Neuronal stem cell (in vitro differentiated cells): ENCODE measurements around the gene ARHGAP25.

Experiments used
- DNase-seq: peaks from one replicate; pipeline ENCODE4 v3.0.0-alpha.2; 2013; ENCODE audit warnings: low spot score
- H2AFZ ChIP-seq: one replicate; pipeline ENCODE4 v1.6.1; 2013; ENCODE audit warnings: mild to moderate bottlenecking, low read length, inconsistent platforms
- H2AK5ac ChIP-seq: 2 replicates; pipeline ENCODE4 v1.6.1; 2013; ENCODE audit warnings: low read depth, mild to moderate bottlenecking, inconsistent platforms, low read length, moderate library complexity, mixed read lengths
- H2BK120ac ChIP-seq: 2 replicates; pipeline ENCODE4 v1.6.1; 2013; ENCODE audit warnings: low read depth, mild to moderate bottlenecking, inconsistent platforms, low read length, moderate library complexity, mixed read lengths
- H2BK12ac ChIP-seq: one replicate; pipeline ENCODE4 v1.6.1; 2013; ENCODE audit warnings: low read length, inconsistent platforms
- H2BK15ac ChIP-seq: 2 replicates; pipeline ENCODE4 v1.6.1; 2013; ENCODE audit warnings: mild to moderate bottlenecking, low read length, inconsistent platforms, mixed read lengths
- H2BK5ac ChIP-seq: one replicate; pipeline ENCODE4 v1.6.1; 2013; ENCODE audit warnings: inconsistent platforms, mild to moderate bottlenecking, low read length, moderate library complexity
- H3K14ac ChIP-seq: one replicate; pipeline ENCODE4 v1.6.1; 2013; ENCODE audit warnings: low read length, inconsistent platforms
- H3K18ac ChIP-seq: 2 replicates; pipeline ENCODE4 v1.6.1; 2013; ENCODE audit warnings: low read length, inconsistent platforms
- H3K23ac ChIP-seq: 2 replicates; pipeline ENCODE4 v1.6.1; 2013; ENCODE audit warnings: low read depth, mild to moderate bottlenecking, mixed read lengths, low read length, inconsistent platforms; ENCODE audit not compliant: poor library complexity
- H3K27ac ChIP-seq: replicated peaks from 3 replicates; pipeline ENCODE4 v1.5.1; 2013; ENCODE audit warnings: low read length, inconsistent platforms
- H3K27me3 ChIP-seq, 3 experiments: 2 replicates each; pipeline ENCODE4 v1.6.1; 2013; ENCODE audit warnings: low read length in 3 of 3, mild to moderate bottlenecking in 2 of 3, inconsistent platforms in 1 of 3, low read depth in 1 of 3, mixed read lengths in 1 of 3, moderate library complexity in 1 of 3; ENCODE audit not compliant: control insufficient read depth in 3 of 3, insufficient read depth in 3 of 3
- H3K36me3 ChIP-seq, 2 donors: replicated peaks in 1 of 2; 2 replicates each; pipeline ENCODE4 v1.6.1; 2013; ENCODE audit warnings: low read length in 2 of 2; ENCODE audit not compliant: control insufficient read depth in 2 of 2, insufficient read depth in 2 of 2
- H3K4ac ChIP-seq: 2 replicates; pipeline ENCODE4 v1.6.1; 2013; ENCODE audit warnings: inconsistent platforms, mild to moderate bottlenecking, low read length, moderate library complexity
- H3K4me1 ChIP-seq, 2 donors: 1 replicate in 1 of 2; 2 replicates in 1 of 2; pipeline ENCODE4 v1.6.1; 2013; ENCODE audit warnings: low read length in 2 of 2, low read depth in 1 of 2; ENCODE audit not compliant: control insufficient read depth in 2 of 2, insufficient read depth in 1 of 2
- H3K4me2 ChIP-seq: one replicate; pipeline ENCODE4 v1.6.1; 2013; ENCODE audit warnings: mild to moderate bottlenecking, low read length, inconsistent platforms; ENCODE audit not compliant: insufficient read depth, poor library complexity, severe bottlenecking
- H3K4me3 ChIP-seq, 2 donors: 2 replicates each; pipeline ENCODE4 v1.5.1; 2013; ENCODE audit warnings: low read length in 2 of 2, mild to moderate bottlenecking in 2 of 2, inconsistent platforms in 1 of 2, moderate library complexity in 1 of 2
- H3K79me1 ChIP-seq: one replicate; pipeline ENCODE4 v1.6.1; 2013; ENCODE audit warnings: low read depth, mild to moderate bottlenecking, inconsistent platforms, low read length, moderate library complexity
- H3K9ac ChIP-seq: one replicate; pipeline ENCODE4 v1.6.1; 2013; ENCODE audit warnings: mild to moderate bottlenecking, low read depth, low read length, inconsistent platforms; ENCODE audit not compliant: poor library complexity
- H3K9me3 ChIP-seq, 2 donors: replicated peaks in 1 of 2; 2 replicates each; pipeline versions ENCODE3 to v1.6.1; 2013; ENCODE audit warnings: low read length in 2 of 2, mild to moderate bottlenecking in 2 of 2, inconsistent platforms in 1 of 2, low read depth in 1 of 2, mixed read lengths in 1 of 2, moderate library complexity in 1 of 2; ENCODE audit not compliant: control insufficient read depth in 2 of 2, insufficient read depth in 1 of 2
- H4K8ac ChIP-seq: one replicate; pipeline ENCODE4 v1.6.1; 2013; ENCODE audit warnings: low read depth, mild to moderate bottlenecking, inconsistent platforms, low read length, moderate library complexity
- H4K91ac ChIP-seq: one replicate; pipeline ENCODE4 v1.6.1; 2013; ENCODE audit warnings: low read length, low read depth, mild to moderate bottlenecking, inconsistent platforms; ENCODE audit not compliant: poor library complexity
- WGBS, 2 donors: extraction: QIAGEN DNeasy Blood & Tissue Kit; methylation state at CpG; one replicate each; pipeline ENCODE4 v1.1.7; 2013; ENCODE audit warnings: missing lambda C conversion rate in 2 of 2, mixed read lengths in 1 of 2; ENCODE audit not compliant: insufficient read length in 2 of 2, insufficient replicate concordance in 1 of 2; ENCODE audit errors: extremely low coverage in 2 of 2; 5-methylcytosine and 5-hydroxymethylcytosine counted together

ARHGAP25 gene

GRCh38 chr2:68734176-68734575, 435 bp upstream of the ARHGAP25 start:
- H3K9ac ChIP-seq: no peak overlapping the region
- no peaks in the 10 kb centered on the region for H3K79me1 ChIP-seq
- no peak overlapping the region for H3K27ac ChIP-seq
- H3K36me3 ChIP-seq: no peaks in the 10 kb centered on the region
- no peak overlapping the region for H3K4me2 ChIP-seq
- no peak overlapping the region for H3K23ac ChIP-seq
- H3K14ac ChIP-seq: no peak overlapping the region
- H3K27me3 ChIP-seq: no peaks in the 10 kb centered on the region
- H3K9me3 ChIP-seq: no peaks in the 10 kb centered on the region
- H4K8ac ChIP-seq: no peak overlapping the region
- no peak overlapping the region for H2AK5ac ChIP-seq
- WGBS, 2 donors: no CpG with 5 or more reads among the region's 3 CpGs
- no peak overlapping the region for H2BK15ac ChIP-seq
- no peak overlapping the region for H2BK12ac ChIP-seq
- no peak overlapping the region for H2BK5ac ChIP-seq
- no peak overlapping the region for H2BK120ac ChIP-seq
- no peak for DNase-seq
- no peak overlapping the region for H3K4ac ChIP-seq
- no peaks in the 10 kb centered on the region for H3K4me1 ChIP-seq
- no peak overlapping the region for H2AFZ ChIP-seq
- H3K18ac ChIP-seq: no peak overlapping the region
- no peak overlapping the region for H4K91ac ChIP-seq
- no peak overlapping the region for H3K4me3 ChIP-seq

GRCh38 chr2:68736086-68736485, 1.5 kb downstream of the ARHGAP25 start:
- Histone ChIP-seq H2BK120ac (no peak overlapping the region), H3K18ac (no peak overlapping the region), H4K91ac (no peak overlapping the region), H3K9ac (no peak overlapping the region), H2BK5ac (no peak overlapping the region), H3K9me3 (no peaks in the 10 kb centered on the region), H3K27ac (no peak overlapping the region), H4K8ac (no peak overlapping the region), H3K4me1 (no peaks in the 10 kb centered on the region), H2BK12ac (no peak overlapping the region), H3K4me2 (no peak overlapping the region), H2BK15ac (no peak overlapping the region), H3K23ac (no peak overlapping the region), H3K27me3 (no peaks in the 10 kb centered on the region), H2AFZ (no peak overlapping the region), H3K4ac (no peak overlapping the region), H2AK5ac (no peak overlapping the region), H3K4me3 (no peak overlapping the region), H3K79me1 (no peaks in the 10 kb centered on the region), H3K14ac (no peak overlapping the region), H3K36me3 (no peaks in the 10 kb centered on the region)
- WGBS, 2 donors: no CpG with 5 or more reads among the region's 2 CpGs
- DNase-seq: no peak

- no peak overlapping the region for H3K18ac ChIP-seq
- DNase-seq: no peak
Measured at GRCh38 chr2:68737711-68738110, 3.1 kb downstream of the ARHGAP25 start.

GRCh38 chr2:68738906-68739594, 4.4 kb downstream of the ARHGAP25 start:
- no peak for DNase-seq
- Histone ChIP-seq H2BK5ac (no peak overlapping the region), H3K18ac (no peak overlapping the region), H3K27ac (no peak overlapping the region), H4K91ac (no peak overlapping the region), H3K23ac (no peak overlapping the region), H2AFZ (no peak overlapping the region), H3K4me2 (no peak overlapping the region), H2BK12ac (no peak overlapping the region), H2BK15ac (no peak overlapping the region), H3K14ac (no peak overlapping the region), H2BK120ac (no peak overlapping the region), H3K4me1 (no peaks in the 10 kb centered on the region), H4K8ac (no peak overlapping the region), H3K79me1 (no peaks in the 10 kb centered on the region), H3K4ac (no peak overlapping the region), H2AK5ac (no peak overlapping the region), H3K9ac (no peak overlapping the region), H3K4me3 (no peak overlapping the region), H3K27me3 (no peaks in the 10 kb centered on the region), H3K36me3 (no peaks in the 10 kb centered on the region), H3K9me3 (no peaks in the 10 kb centered on the region)
- no CpG with 5 or more reads among the region's 3 CpGs for WGBS, 2 donors

More at GRCh38 chr2:68737711-68738110, 3.1 kb downstream of the ARHGAP25 start:
- Histone ChIP-seq H3K9ac (no peak overlapping the region), H3K79me1 (no peaks in the 10 kb centered on the region), H2BK120ac (no peak overlapping the region), H3K4me2 (no peak overlapping the region), H2AK5ac (no peak overlapping the region), H4K91ac (no peak overlapping the region), H3K4me1 (no peaks in the 10 kb centered on the region), H2BK15ac (no peak overlapping the region), H3K27ac (no peak overlapping the region), H3K27me3 (no peaks in the 10 kb centered on the region), H3K9me3 (no peaks in the 10 kb centered on the region), H2BK5ac (no peak overlapping the region), H3K4me3 (no peak overlapping the region), H3K23ac (no peak overlapping the region), H3K14ac (no peak overlapping the region), H3K4ac (no peak overlapping the region), H2AFZ (no peak overlapping the region), H2BK12ac (no peak overlapping the region), H3K36me3 (no peaks in the 10 kb centered on the region), H4K8ac (no peak overlapping the region)
- no CpG with 5 or more reads among the region's 1 CpG for WGBS, 2 donors
